ENCODE results near the gene POLR2J. TPM values are rescaled to one million over a fixed set of nuclear protein-coding genes. Genes with fewer than 3 reads are reported as not detected.
"Not testable (repeated sequence)": the region's sequence is repeated elsewhere in the genome, so short reads cannot be mapped to it uniquely, and the experiment has no call there.

POLR2J gene
- total RNA-seq, 4 donors from 2014 or later = 8.2 to 38.8 (median 14.0) TPM

- intact Hi-C loops (cut with DNase I; ENCODE audit: low total_unique reads); DNase-seq; H3K36me3 ChIP-seq; H3K4me3 ChIP-seq; H3K27ac ChIP-seq; H3K9me3 ChIP-seq; H3K27me3 ChIP-seq; H3K4me1 ChIP-seq: not testable (repeated sequence)
Measured at GRCh38 chr7:102511860-102512522, 33.3 kb upstream of the POLR2J start.

GRCh38 chr7:102510575-102510974, 31.9 kb upstream of the POLR2J start:
- H3K4me1 ChIP-seq; H3K4me3 ChIP-seq; DNase-seq; H3K27me3 ChIP-seq; H3K9me3 ChIP-seq; intact Hi-C loops (cut with DNase I; ENCODE audit: low total_unique reads); H3K27ac ChIP-seq; H3K36me3 ChIP-seq: not testable (repeated sequence)

- H3K4me3 ChIP-seq; intact Hi-C loops (cut with DNase I; ENCODE audit: low total_unique reads); H3K9me3 ChIP-seq; H3K27me3 ChIP-seq; H3K36me3 ChIP-seq; H3K4me1 ChIP-seq; DNase-seq; H3K27ac ChIP-seq: not testable (repeated sequence)
Measured at GRCh38 chr7:102507410-102508088, 28.8 kb upstream of the POLR2J start.

- H3K27ac ChIP-seq = peak overlapping the region; percentile 61 to 74
- intact Hi-C loops (cut with DNase I; ENCODE audit: low total_unique reads) = not testable (repeated sequence)
Measured at GRCh38 chr7:102505298-102506185, 26.8 kb upstream of the POLR2J start.

GRCh38 chr7:102503141-102503540, 24.4 kb upstream of the POLR2J start:
- H3K27me3 ChIP-seq; intact Hi-C loops (cut with DNase I; ENCODE audit: low total_unique reads); H3K4me1 ChIP-seq; DNase-seq; H3K36me3 ChIP-seq; H3K27ac ChIP-seq; H3K4me3 ChIP-seq; H3K9me3 ChIP-seq: not testable (repeated sequence)

More at GRCh38 chr7:102505298-102506185, 26.8 kb upstream of the POLR2J start:
- not testable (repeated sequence) for H3K4me1 ChIP-seq, H3K9me3 ChIP-seq, H3K4me3 ChIP-seq, H3K27me3 ChIP-seq, H3K36me3 ChIP-seq
- peak in 1 of 2 donors; percentile 15 for DNase-seq

GRCh38 chr7:102498321-102498720, 19.6 kb upstream of the POLR2J start:
- intact Hi-C loops (cut with DNase I; ENCODE audit: low total_unique reads); H3K36me3 ChIP-seq; DNase-seq; H3K4me1 ChIP-seq; H3K4me3 ChIP-seq; H3K9me3 ChIP-seq; H3K27me3 ChIP-seq; H3K27ac ChIP-seq: not testable (repeated sequence)

GRCh38 chr7:102497308-102497707, 18.6 kb upstream of the POLR2J start:
- intact Hi-C loops (cut with DNase I; ENCODE audit: low total_unique reads); H3K4me3 ChIP-seq; H3K9me3 ChIP-seq; H3K27me3 ChIP-seq; H3K27ac ChIP-seq; DNase-seq; H3K4me1 ChIP-seq; H3K36me3 ChIP-seq: not testable (repeated sequence)

- H3K27me3 ChIP-seq; H3K9me3 ChIP-seq; H3K36me3 ChIP-seq; H3K4me3 ChIP-seq; H3K4me1 ChIP-seq; intact Hi-C loops (cut with DNase I; ENCODE audit: low total_unique reads); H3K27ac ChIP-seq: not testable (repeated sequence)
- peak in 1 of 2 donors; percentile 12 for DNase-seq
Measured at GRCh38 chr7:102496861-102497260, 18.1 kb upstream of the POLR2J start.

- H3K4me1 ChIP-seq; H3K27ac ChIP-seq; H3K4me3 ChIP-seq; H3K9me3 ChIP-seq; DNase-seq; H3K27me3 ChIP-seq; H3K36me3 ChIP-seq; intact Hi-C loops (cut with DNase I; ENCODE audit: low total_unique reads): not testable (repeated sequence)
Measured at GRCh38 chr7:102494473-102495149, 15.9 kb upstream of the POLR2J start.

GRCh38 chr7:102494026-102494425, 15.3 kb upstream of the POLR2J start:
- H3K4me3 ChIP-seq; H3K36me3 ChIP-seq; intact Hi-C loops (cut with DNase I; ENCODE audit: low total_unique reads); H3K9me3 ChIP-seq; H3K4me1 ChIP-seq; DNase-seq; H3K27ac ChIP-seq; H3K27me3 ChIP-seq: not testable (repeated sequence)

- H3K27ac ChIP-seq; DNase-seq; intact Hi-C loops (cut with DNase I; ENCODE audit: low total_unique reads): not testable (repeated sequence)
Measured at GRCh38 chr7:102493220-102493935, 14.7 kb upstream of the POLR2J start.

GRCh38 chr7:102490529-102491075, 11.9 kb upstream of the POLR2J start:
- intact Hi-C loops (cut with DNase I; ENCODE audit: low total_unique reads); H3K9me3 ChIP-seq; H3K27me3 ChIP-seq; H3K36me3 ChIP-seq; H3K4me1 ChIP-seq; H3K27ac ChIP-seq; H3K4me3 ChIP-seq: not testable (repeated sequence)
- DNase-seq = peak; percentile 24 to 35

More at GRCh38 chr7:102493220-102493935, 14.7 kb upstream of the POLR2J start:
- H3K36me3 ChIP-seq, H3K27me3 ChIP-seq, H3K4me3 ChIP-seq, H3K4me1 ChIP-seq, H3K9me3 ChIP-seq: not testable (repeated sequence)
